ENCODE results near the gene ANO8. TPM values are rescaled to one million over a fixed set of nuclear protein-coding genes. Genes with fewer than 3 reads are reported as not detected.
"Not testable (repeated sequence)": the region's sequence is repeated elsewhere in the genome, so short reads cannot be mapped to it uniquely, and the experiment has no call there.

ANO8 gene
- total and polyA plus RNA-seq, 2 donors (not counting 3 experiments of a cell fraction or from before 2014, with no cell fraction given) = 3.5 to 6.8 TPM

DNA sequence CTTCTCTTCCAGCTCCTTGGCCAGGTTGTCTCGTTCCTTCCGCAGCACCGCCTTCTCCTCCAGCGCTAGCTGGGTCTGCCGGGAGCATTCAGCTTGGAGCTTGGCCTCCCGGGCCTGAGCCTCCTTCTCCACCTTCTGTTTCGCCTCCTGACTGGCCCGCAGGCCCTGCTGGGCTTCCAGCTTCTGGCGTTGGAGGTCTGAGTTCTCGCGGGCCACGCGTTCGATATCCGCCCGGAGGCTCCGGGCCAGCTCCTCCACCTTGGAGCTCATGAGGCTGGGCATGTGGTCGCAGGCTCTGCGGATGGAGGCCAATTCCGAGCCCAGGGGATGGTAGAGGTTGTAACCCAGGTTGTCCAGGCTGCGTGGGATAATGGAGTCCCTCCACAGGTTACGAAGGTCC, 30.7 kb upstream of the ANO8 start:
- ChIA-PET CTCF (interaction anchor here (0.8 to 1.5 kb wide), 4 partner anchors 10 to 100 kb away, joined by 3 to 7 read pairs (median 4); partner anchors contain the start of gene PLVAP), POLR2A (no interaction called here)
- BruUV-seq (replicated peaks) = no TSS peak
- Histone ChIP-seq H3K27ac (ENCODE audit: insufficient read depth, low read depth, low read length) (no peak overlapping the region), H3K4me1 (ENCODE audit: control insufficient read depth, extremely low read depth, insufficient read depth, low read length) (peaks cover 2% of the 10 kb centered on the region), H3K4me2 (ENCODE audit: insufficient read depth, low read length) (no peak overlapping the region), H3K36me3 (ENCODE audit: control insufficient read depth in 2 of 2, extremely low read depth in 1 of 2, insufficient read depth in 2 of 2, low read length in 2 of 2) (no peaks in the 10 kb centered on the region), H3K9me3 (replicated peaks; ENCODE audit: control insufficient read depth, insufficient read depth, low read length) (no peaks in the 10 kb centered on the region), H3K9ac (replicated peaks; ENCODE audit: extremely low read depth, insufficient read depth, low read length) (no peak overlapping the region), H3K9me1 (replicated peaks; ENCODE audit: control insufficient read depth, extremely low read depth, insufficient read depth, low read length) (no peaks in the 10 kb centered on the region), H3K79me2 (ENCODE audit: control insufficient read depth, insufficient read depth, low read length) (no peaks in the 10 kb centered on the region), H3K4me3 (replicated peaks in 1 of 3; ENCODE audit: insufficient read depth in 1 of 3, low read depth in 1 of 3, low read length in 3 of 3) (no peak overlapping the region), H3K27me3 (ENCODE audit: control insufficient read depth in 2 of 2, insufficient read depth in 2 of 2, low read length in 2 of 2) (peaks cover 0 to 3% of the 10 kb centered on the region in 2 experiments), H2AFZ (ENCODE audit: low read depth, low read length) (no peak overlapping the region), H4K20me1 (replicated peaks; ENCODE audit: control insufficient read depth, extremely low read depth, insufficient read depth, low read length) (no peaks in the 10 kb centered on the region)
- intact Hi-C loops (cut with micrococcal nuclease) (no loop called here), dilution Hi-C loops (cut with MboI; ENCODE audit: extremely low pct_ligation_motif_present, low sequenced_read_pairs) (no loop called here)
- TF ChIP-seq EZH2 (IDR thresholded peaks at IDR 0.05; ENCODE audit: borderline replicate concordance, low read depth, low read length, severe bottlenecking) = no peak
- TF ChIP-seq FOS (IDR thresholded peaks at IDR 0.05; ENCODE audit: borderline replicate concordance, insufficient read depth, low read length) = no peak
- no peak for TF ChIP-seq POLR2A (IDR thresholded peaks at IDR 0.05; ENCODE audit: low read depth, low read length)
- DNase-seq (ENCODE audit: low read depth, low spot score) = no peak
- FAIRE-seq = no peak

- H3K4me3 ChIP-seq (replicated peaks in 1 of 3; ENCODE audit: insufficient read depth in 1 of 3, low read depth in 1 of 3, low read length in 3 of 3); H3K9me1 ChIP-seq (replicated peaks; ENCODE audit: control insufficient read depth, extremely low read depth, insufficient read depth, low read length); H3K4me2 ChIP-seq (ENCODE audit: insufficient read depth, low read length); DNase-seq (ENCODE audit: low read depth, low spot score); H3K36me3 ChIP-seq (ENCODE audit: control insufficient read depth in 2 of 2, extremely low read depth in 1 of 2, insufficient read depth in 2 of 2, low read length in 2 of 2); BruUV-seq (replicated peaks); H3K9ac ChIP-seq (replicated peaks; ENCODE audit: extremely low read depth, insufficient read depth, low read length); dilution Hi-C loops (cut with MboI; ENCODE audit: extremely low pct_ligation_motif_present, low sequenced_read_pairs); H3K4me1 ChIP-seq (ENCODE audit: control insufficient read depth, extremely low read depth, insufficient read depth, low read length); POLR2A ChIA-PET; H2AFZ ChIP-seq (ENCODE audit: low read depth, low read length); H4K20me1 ChIP-seq (replicated peaks; ENCODE audit: control insufficient read depth, extremely low read depth, insufficient read depth, low read length); H3K79me2 ChIP-seq (ENCODE audit: control insufficient read depth, insufficient read depth, low read length); intact Hi-C loops (cut with micrococcal nuclease); H3K27me3 ChIP-seq (ENCODE audit: control insufficient read depth in 2 of 2, insufficient read depth in 2 of 2, low read length in 2 of 2); H3K9me3 ChIP-seq (replicated peaks; ENCODE audit: control insufficient read depth, insufficient read depth, low read length); H3K27ac ChIP-seq (ENCODE audit: insufficient read depth, low read depth, low read length); FAIRE-seq: not testable (repeated sequence)
- CTCF ChIA-PET = interaction anchor here (0.6 kb wide), 1 partner anchor 59 kb away, joined by 3 read pairs; no protein-coding TSS in a partner anchor
These were observed 29.4 kb upstream of the ANO8 start for GRCh38 chr19:17363852-17364605.

Data from endothelial cell of umbilical vein (primary cell).